ENCODE results near the gene DLGAP1. TPM values are rescaled to one million over a fixed set of nuclear protein-coding genes. Genes with fewer than 3 reads are reported as not detected.

The DLGAP1 gene
- total and polyA plus RNA-seq, 4 donors = 0.06 to 1.2 (median 0.17) TPM; not detected in 1

DNA sequence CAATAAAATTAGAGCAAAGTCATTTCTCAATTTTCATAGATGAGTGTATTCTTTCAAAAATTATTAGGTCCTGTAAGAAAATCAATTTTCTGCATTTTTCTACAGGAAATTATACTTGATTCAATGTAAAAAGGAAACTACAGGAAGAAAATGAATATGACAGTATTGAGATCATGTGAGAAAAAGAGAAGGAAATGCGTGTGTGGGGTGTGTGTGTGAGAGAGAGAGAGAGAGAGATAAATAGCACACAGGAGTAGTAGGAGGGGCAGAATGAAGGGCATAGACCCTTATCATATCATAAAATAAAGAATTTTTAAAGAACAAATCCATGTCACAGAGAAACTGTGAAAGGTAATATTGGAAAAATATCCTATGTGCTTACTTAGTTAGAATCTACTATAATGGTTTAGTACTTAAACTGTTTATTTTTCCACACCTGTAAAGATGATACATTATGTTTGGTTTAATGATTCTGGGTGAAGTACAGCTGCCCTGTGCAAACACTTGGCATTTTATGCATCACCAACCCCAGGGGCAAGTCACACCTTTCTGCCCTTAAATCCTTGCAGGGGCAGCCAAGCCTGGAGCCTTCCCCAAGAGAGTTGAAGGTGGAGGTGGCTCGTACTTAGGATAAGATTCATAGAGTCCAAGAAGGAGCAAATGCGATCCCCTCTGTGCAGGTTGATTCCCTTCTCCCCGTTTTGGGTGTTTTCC lies 728.7 kb downstream of the DLGAP1 start (continued):
- TF ChIP-seq HNF4G (IDR thresholded peaks at IDR 0.05) = no peak
- no peak for TF ChIP-seq GABPA (IDR thresholded peaks at IDR 0.05 in 1 of 2, conservative IDR thresholded peaks at IDR 0.05 in 1 of 2)
- TF ChIP-seq FOXA1 (IDR thresholded peaks at IDR 0.05) = no peak
- TF ChIP-seq YY1 (IDR thresholded peaks at IDR 0.05) = no peak
- TF ChIP-seq, protein P1, sequence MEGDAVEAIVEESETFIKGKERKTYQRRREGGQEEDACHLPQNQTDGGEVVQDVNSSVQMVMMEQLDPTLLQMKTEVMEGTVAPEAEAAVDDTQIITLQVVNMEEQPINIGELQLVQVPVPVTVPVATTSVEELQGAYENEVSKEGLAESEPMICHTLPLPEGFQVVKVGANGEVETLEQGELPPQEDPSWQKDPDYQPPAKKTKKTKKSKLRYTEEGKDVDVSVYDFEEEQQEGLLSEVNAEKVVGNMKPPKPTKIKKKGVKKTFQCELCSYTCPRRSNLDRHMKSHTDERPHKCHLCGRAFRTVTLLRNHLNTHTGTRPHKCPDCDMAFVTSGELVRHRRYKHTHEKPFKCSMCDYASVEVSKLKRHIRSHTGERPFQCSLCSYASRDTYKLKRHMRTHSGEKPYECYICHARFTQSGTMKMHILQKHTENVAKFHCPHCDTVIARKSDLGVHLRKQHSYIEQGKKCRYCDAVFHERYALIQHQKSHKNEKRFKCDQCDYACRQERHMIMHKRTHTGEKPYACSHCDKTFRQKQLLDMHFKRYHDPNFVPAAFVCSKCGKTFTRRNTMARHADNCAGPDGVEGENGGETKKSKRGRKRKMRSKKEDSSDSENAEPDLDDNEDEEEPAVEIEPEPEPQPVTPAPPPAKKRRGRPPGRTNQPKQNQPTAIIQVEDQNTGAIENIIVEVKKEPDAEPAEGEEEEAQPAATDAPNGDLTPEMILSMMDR (IDR thresholded peaks at IDR 0.05; ENCODE audit: low read depth, low read length, missing input control) = no peak

DNA sequence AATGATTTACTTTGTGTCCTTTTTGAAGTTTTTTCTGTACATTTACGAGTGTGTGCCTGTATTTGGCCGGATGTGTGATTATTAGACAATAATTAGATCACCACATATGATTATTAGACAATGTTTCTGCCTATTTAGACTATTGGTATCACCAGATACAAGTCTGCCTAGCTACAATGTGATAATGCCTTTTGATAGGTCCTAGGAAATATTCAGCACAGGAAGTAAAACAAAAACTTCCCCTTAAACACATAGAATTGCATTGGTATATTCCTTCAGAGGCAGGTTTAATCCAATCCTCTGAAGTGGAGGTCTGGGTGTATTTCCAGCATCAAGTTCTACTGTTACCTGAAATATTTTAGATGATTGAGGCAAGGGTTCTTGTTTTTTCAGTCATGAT lies 730.0 kb downstream of the DLGAP1 start:
- no peak for DNase-seq (ENCODE audit: low spot score)
- TF ChIP-seq, protein P1 (IDR thresholded peaks at IDR 0.05; ENCODE audit: low read depth, low read length, missing input control) = no peak
- no peaks in the 10 kb centered on the region for H3K27me3 ChIP-seq (ENCODE audit: control insufficient read depth in 4 of 4, insufficient read depth in 4 of 4, low read length in 3 of 4)
- H3K36me3 ChIP-seq (ENCODE audit: control insufficient read depth in 4 of 4, insufficient read depth in 3 of 4, low read depth in 1 of 4, low read length in 3 of 4) = no peaks in the 10 kb centered on the region
- no peak overlapping the region for H3K27ac ChIP-seq (ENCODE audit: low read depth in 1 of 2, low read length in 2 of 2)
- no peak overlapping the region for H3K4me3 ChIP-seq (ENCODE audit: low read depth in 1 of 3, low read length in 3 of 3)
- H3K4me1 ChIP-seq (ENCODE audit: control insufficient read depth in 4 of 4, insufficient read depth in 4 of 4, low read length in 3 of 4) = peaks cover 4 to 23% (median 12%) of the 10 kb centered on the region in 4 donors
- H3K9me3 ChIP-seq (ENCODE audit: control insufficient read depth in 4 of 4, low read length in 3 of 4) = no peaks in the 10 kb centered on the region
- no peak overlapping the region for H3K9ac ChIP-seq (ENCODE audit: low read depth in 1 of 2, low read length in 2 of 2)
- WGBS = 85% methylated on average over 2 of the region's 2 CpGs

DNA sequence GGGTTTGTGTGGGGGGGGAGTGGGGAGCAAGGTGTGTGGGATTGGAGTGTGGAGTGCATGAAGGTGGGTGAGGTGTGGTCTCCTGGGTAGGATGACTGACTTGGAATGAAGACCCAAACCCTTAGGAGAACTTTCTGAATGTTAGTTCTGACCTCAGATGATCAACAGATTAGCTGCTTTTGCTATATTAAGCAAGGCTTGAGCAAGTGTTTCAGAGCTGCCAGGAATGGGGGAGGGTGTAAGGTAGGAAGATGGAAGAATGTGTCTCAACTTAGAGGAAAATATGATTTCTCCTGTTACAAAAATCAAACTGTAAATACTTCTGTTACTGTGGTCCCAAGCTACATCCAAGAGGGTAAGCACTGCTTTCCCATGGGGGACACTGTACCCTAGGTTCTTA lies 731.6 kb downstream of the DLGAP1 start:
- Histone ChIP-seq H3K4me1 (ENCODE audit: control insufficient read depth in 4 of 4, insufficient read depth in 4 of 4, low read length in 3 of 4) (peaks cover 4 to 23% (median 12%) of the 10 kb centered on the region in 4 donors), H3K9ac (ENCODE audit: low read depth in 1 of 2, low read length in 2 of 2) (peak overlapping the region in 1 of 2 donors; percentile 4), H3K4me3 (ENCODE audit: low read depth in 1 of 3, low read length in 3 of 3) (no peak overlapping the region), H3K9me3 (ENCODE audit: control insufficient read depth in 4 of 4, low read length in 3 of 4) (no peaks in the 10 kb centered on the region), H3K27ac (ENCODE audit: low read depth in 1 of 2, low read length in 2 of 2) (peak overlapping the region; percentile 31 to 45), H3K36me3 (ENCODE audit: control insufficient read depth in 4 of 4, insufficient read depth in 3 of 4, low read depth in 1 of 4, low read length in 3 of 4) (no peaks in the 10 kb centered on the region), H3K27me3 (ENCODE audit: control insufficient read depth in 4 of 4, insufficient read depth in 4 of 4, low read length in 3 of 4) (no peaks in the 10 kb centered on the region)
- DNase-seq (ENCODE audit: low spot score) = no peak
- TF ChIP-seq, protein P2, sequence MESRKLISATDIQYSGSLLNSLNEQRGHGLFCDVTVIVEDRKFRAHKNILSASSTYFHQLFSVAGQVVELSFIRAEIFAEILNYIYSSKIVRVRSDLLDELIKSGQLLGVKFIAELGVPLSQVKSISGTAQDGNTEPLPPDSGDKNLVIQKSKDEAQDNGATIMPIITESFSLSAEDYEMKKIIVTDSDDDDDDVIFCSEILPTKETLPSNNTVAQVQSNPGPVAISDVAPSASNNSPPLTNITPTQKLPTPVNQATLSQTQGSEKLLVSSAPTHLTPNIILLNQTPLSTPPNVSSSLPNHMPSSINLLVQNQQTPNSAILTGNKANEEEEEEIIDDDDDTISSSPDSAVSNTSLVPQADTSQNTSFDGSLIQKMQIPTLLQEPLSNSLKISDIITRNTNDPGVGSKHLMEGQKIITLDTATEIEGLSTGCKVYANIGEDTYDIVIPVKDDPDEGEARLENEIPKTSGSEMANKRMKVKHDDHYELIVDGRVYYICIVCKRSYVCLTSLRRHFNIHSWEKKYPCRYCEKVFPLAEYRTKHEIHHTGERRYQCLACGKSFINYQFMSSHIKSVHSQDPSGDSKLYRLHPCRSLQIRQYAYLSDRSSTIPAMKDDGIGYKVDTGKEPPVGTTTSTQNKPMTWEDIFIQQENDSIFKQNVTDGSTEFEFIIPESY (IDR thresholded peaks at IDR 0.05) = no peak
- TF ChIP-seq YY1 (IDR thresholded peaks at IDR 0.05) (no peak), JUND (IDR thresholded peaks at IDR 0.05) (no peak), HNF4G (IDR thresholded peaks at IDR 0.05) (no peak), FOXA1 (IDR thresholded peaks at IDR 0.05) (no peak), NR2F2 (IDR thresholded peaks at IDR 0.05) (no peak), HNF4A (conservative IDR thresholded peaks at IDR 0.05) (no peak), RAD21 (IDR thresholded peaks at IDR 0.05) (no peak), TAF1 (conservative IDR thresholded peaks at IDR 0.05) (no peak), RXRA (IDR thresholded peaks at IDR 0.05) (no peak), SP1 (IDR thresholded peaks at IDR 0.05) (no peak), FOXA2 (IDR thresholded peaks at IDR 0.05) (no peak), EGR1 (IDR thresholded peaks at IDR 0.05; ENCODE audit: low read depth in 2 of 2) (no peak), GABPA (IDR thresholded peaks at IDR 0.05 in 1 of 2, conservative IDR thresholded peaks at IDR 0.05 in 1 of 2) (no peak)
- TF ChIP-seq, protein P3, sequence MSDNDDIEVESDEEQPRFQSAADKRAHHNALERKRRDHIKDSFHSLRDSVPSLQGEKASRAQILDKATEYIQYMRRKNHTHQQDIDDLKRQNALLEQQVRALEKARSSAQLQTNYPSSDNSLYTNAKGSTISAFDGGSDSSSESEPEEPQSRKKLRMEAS (IDR thresholded peaks at IDR 0.05) = no peak
- TF ChIP-seq, protein P1 (IDR thresholded peaks at IDR 0.05; ENCODE audit: low read depth, low read length, missing input control) = no peak
- TF ChIP-seq, protein P4, sequence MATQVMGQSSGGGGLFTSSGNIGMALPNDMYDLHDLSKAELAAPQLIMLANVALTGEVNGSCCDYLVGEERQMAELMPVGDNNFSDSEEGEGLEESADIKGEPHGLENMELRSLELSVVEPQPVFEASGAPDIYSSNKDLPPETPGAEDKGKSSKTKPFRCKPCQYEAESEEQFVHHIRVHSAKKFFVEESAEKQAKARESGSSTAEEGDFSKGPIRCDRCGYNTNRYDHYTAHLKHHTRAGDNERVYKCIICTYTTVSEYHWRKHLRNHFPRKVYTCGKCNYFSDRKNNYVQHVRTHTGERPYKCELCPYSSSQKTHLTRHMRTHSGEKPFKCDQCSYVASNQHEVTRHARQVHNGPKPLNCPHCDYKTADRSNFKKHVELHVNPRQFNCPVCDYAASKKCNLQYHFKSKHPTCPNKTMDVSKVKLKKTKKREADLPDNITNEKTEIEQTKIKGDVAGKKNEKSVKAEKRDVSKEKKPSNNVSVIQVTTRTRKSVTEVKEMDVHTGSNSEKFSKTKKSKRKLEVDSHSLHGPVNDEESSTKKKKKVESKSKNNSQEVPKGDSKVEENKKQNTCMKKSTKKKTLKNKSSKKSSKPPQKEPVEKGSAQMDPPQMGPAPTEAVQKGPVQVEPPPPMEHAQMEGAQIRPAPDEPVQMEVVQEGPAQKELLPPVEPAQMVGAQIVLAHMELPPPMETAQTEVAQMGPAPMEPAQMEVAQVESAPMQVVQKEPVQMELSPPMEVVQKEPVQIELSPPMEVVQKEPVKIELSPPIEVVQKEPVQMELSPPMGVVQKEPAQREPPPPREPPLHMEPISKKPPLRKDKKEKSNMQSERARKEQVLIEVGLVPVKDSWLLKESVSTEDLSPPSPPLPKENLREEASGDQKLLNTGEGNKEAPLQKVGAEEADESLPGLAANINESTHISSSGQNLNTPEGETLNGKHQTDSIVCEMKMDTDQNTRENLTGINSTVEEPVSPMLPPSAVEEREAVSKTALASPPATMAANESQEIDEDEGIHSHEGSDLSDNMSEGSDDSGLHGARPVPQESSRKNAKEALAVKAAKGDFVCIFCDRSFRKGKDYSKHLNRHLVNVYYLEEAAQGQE (IDR thresholded peaks at IDR 0.05) = no peak

All from liver (tissue), 9 donors.